ENCODE data around the gene BRI3.
A peak's percentile ranks its signal among the peaks of the same experiment; 100 is the strongest.

BRI3 gene

DNA sequence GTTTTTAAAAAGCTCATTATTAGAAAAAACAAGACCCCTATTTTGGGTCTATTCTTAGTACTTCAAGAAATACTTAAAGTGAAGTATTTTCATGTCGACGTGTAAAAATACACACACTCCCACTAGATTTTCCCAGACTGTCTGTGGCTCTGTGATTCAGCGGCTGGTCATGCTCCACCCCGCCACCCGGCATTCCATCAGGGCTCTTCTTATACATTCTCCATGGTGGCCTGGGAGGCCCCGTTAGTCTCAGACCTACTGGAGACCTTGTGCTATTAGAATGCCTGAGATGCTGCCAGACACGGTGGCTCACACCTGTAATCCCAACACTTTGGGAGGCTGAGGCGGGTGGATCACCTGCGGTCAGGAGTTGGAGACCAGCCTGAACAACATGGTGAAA, 42.5 kb upstream of the BRI3 start:
- TF ChIP-seq POLR2AphosphoS5 (IDR thresholded peaks at IDR 0.05; ENCODE audit: low read depth, low read length), result no peak
- no peak for TF ChIP-seq SPI1 (IDR thresholded peaks at IDR 0.05; ENCODE audit: low read depth, low read length)
- TF ChIP-seq POLR2A (IDR thresholded peaks at IDR 0.05; ENCODE audit: low read depth, low read length), result no peak
- TF ChIP-seq PAX5 (IDR thresholded peaks at IDR 0.05; ENCODE audit: insufficient read depth, low read length, severe bottlenecking), result no peak
- no peak for TF ChIP-seq TAF1 (IDR thresholded peaks at IDR 0.05; ENCODE audit: low read depth, low read length)
- no peak for TF ChIP-seq POU2F2 (IDR thresholded peaks at IDR 0.05; ENCODE audit: low read depth, low read length)
- no peak for DNase-seq (ENCODE audit: insufficient read length, low spot score)
- FAIRE-seq, result no peak

DNA sequence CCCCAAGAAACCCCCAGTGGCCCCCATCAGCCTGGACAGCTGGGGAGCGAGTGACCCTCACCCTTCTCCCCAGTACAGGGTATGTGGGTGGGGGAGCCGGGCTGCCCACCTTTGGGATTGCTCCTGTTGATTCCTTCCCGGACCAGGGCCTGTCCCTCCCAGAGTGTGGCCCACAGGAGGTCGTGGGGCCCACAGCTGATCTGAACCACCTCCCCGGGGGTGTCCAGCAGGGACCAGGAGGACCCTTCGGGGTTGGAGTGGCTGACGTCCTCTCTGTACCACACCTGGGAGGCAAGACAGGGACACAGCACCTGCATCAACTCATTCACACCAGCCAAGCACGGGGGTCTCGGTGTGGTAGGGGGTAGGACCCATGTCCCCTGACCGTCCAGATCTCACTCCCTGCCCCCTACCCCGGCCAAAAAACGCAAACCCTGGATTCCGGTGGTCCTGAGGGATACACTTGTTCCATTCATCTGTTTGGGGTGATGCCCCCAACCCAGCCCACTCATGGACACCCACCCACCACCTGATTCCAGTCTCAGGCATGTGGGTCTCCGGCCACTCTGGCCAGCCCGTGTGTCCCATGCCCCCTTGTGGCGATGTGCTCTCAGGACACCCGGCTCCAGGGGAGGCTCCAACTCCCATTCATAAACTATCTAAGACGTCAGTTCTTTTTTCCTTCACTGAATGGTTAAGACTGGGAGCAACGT, 40.4 kb upstream of the BRI3 start:
- DNase-seq (ENCODE audit: insufficient read length, low spot score) (peak; percentile 84), FAIRE-seq (peak; percentile 78)
- TF ChIP-seq PAX5 (IDR thresholded peaks at IDR 0.05; ENCODE audit: insufficient read depth, low read length, severe bottlenecking), result no peak
- TF ChIP-seq SPI1 (IDR thresholded peaks at IDR 0.05; ENCODE audit: low read depth, low read length), result no peak
- TF ChIP-seq POLR2AphosphoS5 (IDR thresholded peaks at IDR 0.05; ENCODE audit: low read depth, low read length), result no peak
- TF ChIP-seq POLR2A (IDR thresholded peaks at IDR 0.05; ENCODE audit: low read depth, low read length), result no peak
- no peak for TF ChIP-seq TAF1 (IDR thresholded peaks at IDR 0.05; ENCODE audit: low read depth, low read length)
- TF ChIP-seq POU2F2 (IDR thresholded peaks at IDR 0.05; ENCODE audit: low read depth, low read length), result no peak

DNA sequence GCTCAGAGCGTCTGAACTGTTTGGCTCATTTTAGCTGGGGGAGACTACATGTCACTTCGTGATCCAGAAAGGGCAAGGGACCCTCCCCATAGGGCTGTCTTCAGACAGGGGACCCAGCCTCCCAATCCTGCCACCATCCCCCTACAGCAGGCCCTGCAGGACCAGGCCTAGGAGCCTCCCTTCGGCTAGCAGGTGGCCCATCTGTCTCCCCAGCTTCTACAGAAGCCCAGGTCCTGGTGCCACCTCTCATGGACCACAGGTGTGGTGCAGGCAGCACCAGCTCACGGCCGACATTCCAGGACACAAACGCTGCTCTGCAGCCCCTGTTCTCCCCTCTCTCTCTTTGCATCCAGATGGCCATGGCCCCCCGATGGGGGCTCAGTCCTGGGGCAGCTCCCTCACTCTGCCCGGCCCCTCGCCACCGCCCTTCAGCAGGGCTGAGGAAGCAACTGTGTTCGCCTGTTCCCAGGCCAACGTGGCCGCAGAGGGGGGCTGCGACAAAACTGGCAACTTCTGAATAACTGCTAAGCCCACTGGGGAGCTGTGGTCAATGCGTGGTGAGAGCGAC, 39.7 kb upstream of the BRI3 start:
- no peak for DNase-seq (ENCODE audit: insufficient read length, low spot score)
- no peak for FAIRE-seq
- TF ChIP-seq POLR2AphosphoS5 (IDR thresholded peaks at IDR 0.05; ENCODE audit: low read depth, low read length) (no peak), PAX5 (IDR thresholded peaks at IDR 0.05; ENCODE audit: insufficient read depth, low read length, severe bottlenecking) (no peak), TAF1 (IDR thresholded peaks at IDR 0.05; ENCODE audit: low read depth, low read length) (no peak), POLR2A (IDR thresholded peaks at IDR 0.05; ENCODE audit: low read depth, low read length) (no peak), POU2F2 (IDR thresholded peaks at IDR 0.05; ENCODE audit: low read depth, low read length) (no peak), SPI1 (IDR thresholded peaks at IDR 0.05; ENCODE audit: low read depth, low read length) (no peak)

DNA sequence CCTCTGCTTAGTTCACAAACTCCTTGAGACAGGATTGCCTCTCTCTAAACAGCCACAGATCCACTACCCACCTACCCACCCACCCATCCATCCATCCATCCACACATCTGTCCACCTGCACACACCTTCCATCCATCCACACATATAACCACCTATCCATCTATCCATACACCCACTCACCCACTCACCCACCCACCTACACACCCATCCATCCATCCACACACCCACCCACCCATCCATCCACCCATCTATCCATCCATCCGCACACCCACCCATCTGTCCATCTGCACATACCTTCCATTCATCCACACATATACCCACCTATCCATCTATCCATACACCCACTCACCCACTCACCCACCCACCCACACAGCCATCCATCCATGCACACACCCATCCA, 39.1 kb upstream of the BRI3 start:
- no peak for DNase-seq (ENCODE audit: insufficient read length, low spot score)
- FAIRE-seq, result peak; percentile 61

DNA sequence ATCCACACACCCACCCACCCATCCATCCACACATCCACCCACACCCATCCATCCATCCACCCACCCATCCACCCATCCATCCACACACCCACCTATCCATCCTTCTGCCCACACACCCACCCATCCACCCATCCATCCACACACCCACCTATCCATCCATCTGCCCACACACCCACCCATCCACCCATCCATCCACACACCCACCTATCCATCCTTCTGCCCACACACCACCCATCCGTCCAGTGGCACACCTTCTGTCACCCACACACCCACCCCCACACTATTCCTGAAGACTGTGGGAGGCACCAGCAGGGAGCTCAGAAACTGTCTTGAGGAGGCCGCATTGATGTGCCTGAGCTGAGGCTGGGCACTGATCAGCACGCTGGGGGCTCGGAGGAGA, 38.6 kb upstream of the BRI3 start:
- DNase-seq (ENCODE audit: insufficient read length, low spot score) (no peak), FAIRE-seq (peak; percentile 80)
- no peak for TF ChIP-seq POLR2AphosphoS5 (IDR thresholded peaks at IDR 0.05; ENCODE audit: low read depth, low read length)
- no peak for TF ChIP-seq POLR2A (IDR thresholded peaks at IDR 0.05; ENCODE audit: low read depth, low read length)
- TF ChIP-seq POU2F2 (IDR thresholded peaks at IDR 0.05; ENCODE audit: low read depth, low read length), result no peak
- no peak for TF ChIP-seq SPI1 (IDR thresholded peaks at IDR 0.05; ENCODE audit: low read depth, low read length)
- TF ChIP-seq TAF1 (IDR thresholded peaks at IDR 0.05; ENCODE audit: low read depth, low read length), result no peak
- TF ChIP-seq PAX5 (IDR thresholded peaks at IDR 0.05; ENCODE audit: insufficient read depth, low read length, severe bottlenecking), result no peak

More for the DNA sequence above, 39.1 kb upstream of the BRI3 start:
- no peak for TF ChIP-seq SPI1 (IDR thresholded peaks at IDR 0.05; ENCODE audit: low read depth, low read length)
- TF ChIP-seq POU2F2 (IDR thresholded peaks at IDR 0.05; ENCODE audit: low read depth, low read length), result no peak
- no peak for TF ChIP-seq POLR2AphosphoS5 (IDR thresholded peaks at IDR 0.05; ENCODE audit: low read depth, low read length)
- TF ChIP-seq PAX5 (IDR thresholded peaks at IDR 0.05; ENCODE audit: insufficient read depth, low read length, severe bottlenecking), result no peak
- no peak for TF ChIP-seq POLR2A (IDR thresholded peaks at IDR 0.05; ENCODE audit: low read depth, low read length)
- TF ChIP-seq TAF1 (IDR thresholded peaks at IDR 0.05; ENCODE audit: low read depth, low read length), result no peak

DNA sequence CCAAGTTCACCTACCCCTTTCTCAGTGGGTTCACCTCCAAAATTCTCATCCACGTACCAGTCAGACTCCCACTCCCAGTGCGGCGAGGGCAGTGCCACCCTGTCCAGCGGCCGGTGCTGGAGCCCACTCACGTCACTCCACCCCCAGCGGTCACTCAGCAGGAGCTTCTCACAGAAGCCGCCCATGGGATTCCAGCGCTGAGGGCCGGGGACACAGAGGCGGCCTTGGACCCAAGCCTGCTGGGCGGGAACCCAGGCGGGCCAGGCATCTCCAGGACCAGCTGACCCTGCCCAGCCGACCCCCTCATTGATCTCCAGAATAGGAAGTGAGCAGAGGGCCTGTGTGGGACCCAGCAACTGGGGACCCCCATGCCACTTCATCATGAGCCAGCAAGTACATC, 36.6 kb upstream of the BRI3 start:
- no peak for FAIRE-seq
- no peak for TF ChIP-seq POU2F2 (IDR thresholded peaks at IDR 0.05; ENCODE audit: low read depth, low read length)

DNA sequence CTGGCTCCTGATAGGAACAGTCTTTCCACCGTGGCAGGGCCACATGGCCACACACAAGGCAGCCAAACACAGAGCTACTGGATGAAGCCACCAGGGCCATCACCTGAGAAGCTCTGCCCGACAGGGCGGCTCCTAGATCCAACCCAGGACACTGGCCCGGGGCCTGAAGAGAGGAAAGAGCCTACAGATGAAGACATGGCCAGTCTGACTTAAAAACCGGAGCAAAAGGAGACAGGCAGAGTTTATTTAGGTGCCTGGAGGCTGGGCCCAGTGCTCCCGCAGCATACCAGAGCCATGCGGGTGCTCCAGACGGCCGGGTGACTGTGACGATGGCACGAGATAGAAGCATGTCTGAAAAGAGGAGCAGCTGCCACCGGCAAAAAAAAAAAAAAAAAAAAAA, 33.3 kb upstream of the BRI3 start:
- TF ChIP-seq TAF1 (IDR thresholded peaks at IDR 0.05; ENCODE audit: low read depth, low read length) (no peak), SPI1 (IDR thresholded peaks at IDR 0.05; ENCODE audit: low read depth, low read length) (no peak), POLR2AphosphoS5 (IDR thresholded peaks at IDR 0.05; ENCODE audit: low read depth, low read length) (no peak), POLR2A (IDR thresholded peaks at IDR 0.05; ENCODE audit: low read depth, low read length) (no peak), PAX5 (IDR thresholded peaks at IDR 0.05; ENCODE audit: insufficient read depth, low read length, severe bottlenecking) (no peak), POU2F2 (IDR thresholded peaks at IDR 0.05; ENCODE audit: low read depth, low read length) (no peak)
- DNase-seq (ENCODE audit: insufficient read length, low spot score) (no peak), FAIRE-seq (no peak)

More for the DNA sequence above, 36.6 kb upstream of the BRI3 start:
- DNase-seq (ENCODE audit: insufficient read length, low spot score), result no peak

DNA sequence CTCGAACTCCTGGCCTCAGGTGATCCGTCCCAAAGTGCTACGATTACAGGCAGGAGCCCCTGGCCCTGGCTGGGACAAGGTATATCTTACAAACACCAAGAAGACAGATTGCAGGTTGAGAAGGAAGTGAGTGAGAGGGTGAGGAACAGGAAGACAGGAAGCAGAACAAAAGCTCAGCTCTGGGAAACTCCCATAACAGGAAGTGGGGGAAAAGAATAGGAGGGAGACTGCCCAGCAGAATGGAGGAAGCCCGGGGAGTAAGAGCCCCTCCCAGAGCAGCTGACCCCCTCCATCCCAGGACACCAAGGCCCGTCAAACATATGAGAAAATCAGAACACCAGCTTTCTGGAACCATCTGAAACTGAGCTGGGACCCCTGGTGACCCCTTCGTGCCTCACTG, 32.4 kb upstream of the BRI3 start:
- DNase-seq (ENCODE audit: insufficient read length, low spot score) (no peak), FAIRE-seq (no peak)
- no peak for TF ChIP-seq TAF1 (IDR thresholded peaks at IDR 0.05; ENCODE audit: low read depth, low read length)
- no peak for TF ChIP-seq PAX5 (IDR thresholded peaks at IDR 0.05; ENCODE audit: insufficient read depth, low read length, severe bottlenecking)
- 0 out of 2 replicates have a peak, but pooled peaks have one; percentile 25 for TF ChIP-seq SPI1 (IDR thresholded peaks at IDR 0.05; ENCODE audit: low read depth, low read length)
- no peak for TF ChIP-seq POLR2AphosphoS5 (IDR thresholded peaks at IDR 0.05; ENCODE audit: low read depth, low read length)
- no peak for TF ChIP-seq POU2F2 (IDR thresholded peaks at IDR 0.05; ENCODE audit: low read depth, low read length)
- no peak for TF ChIP-seq POLR2A (IDR thresholded peaks at IDR 0.05; ENCODE audit: low read depth, low read length)

DNA sequence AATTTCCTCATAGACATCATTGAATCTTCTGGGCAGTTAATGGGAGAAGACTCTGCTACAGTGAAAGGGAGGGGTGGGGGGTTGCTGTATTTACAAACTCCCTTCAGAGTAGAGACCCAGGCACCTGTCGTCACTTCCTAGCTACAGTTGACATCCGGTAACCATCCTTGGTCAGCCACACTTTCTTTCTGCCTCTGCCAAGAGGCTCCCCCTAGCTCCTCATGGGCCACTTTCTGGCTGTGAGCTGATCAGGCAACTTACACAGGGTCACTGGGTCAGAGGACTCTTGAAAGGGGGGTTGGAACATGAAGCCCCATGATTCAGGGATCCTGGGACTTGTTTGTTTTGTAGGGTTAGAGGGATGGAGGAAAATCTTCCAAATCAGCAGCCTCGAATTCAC, 30.7 kb upstream of the BRI3 start:
- DNase-seq (ENCODE audit: insufficient read length, low spot score), result no peak
- TF ChIP-seq PAX5 (IDR thresholded peaks at IDR 0.05; ENCODE audit: insufficient read depth, low read length, severe bottlenecking) (no peak), POLR2AphosphoS5 (IDR thresholded peaks at IDR 0.05; ENCODE audit: low read depth, low read length) (no peak), TAF1 (IDR thresholded peaks at IDR 0.05; ENCODE audit: low read depth, low read length) (peak; percentile 30; the same call in 1 of the 2 replicates), SPI1 (IDR thresholded peaks at IDR 0.05; ENCODE audit: low read depth, low read length) (no peak)
- FAIRE-seq, result peak; percentile 60

DNA sequence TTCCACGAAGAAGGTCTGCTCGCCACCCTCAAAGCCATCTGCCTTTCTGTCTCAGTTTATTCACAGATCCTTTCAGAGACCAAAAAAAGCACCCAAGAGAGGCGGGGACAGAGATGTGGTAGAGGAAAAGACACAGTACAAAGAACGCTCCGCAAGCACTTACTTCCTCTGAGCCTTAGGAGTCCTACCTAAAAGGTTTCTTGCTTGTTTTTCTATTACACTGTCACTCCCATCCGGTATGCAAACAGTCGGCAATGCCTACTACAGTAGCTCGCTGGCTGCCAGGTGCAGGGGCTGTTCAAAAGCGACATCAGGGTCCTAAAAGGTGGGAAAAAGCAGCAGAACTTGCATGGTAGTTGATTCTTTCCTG, 30.3 kb upstream of the BRI3 start:
- no peak for TF ChIP-seq SPI1 (IDR thresholded peaks at IDR 0.05; ENCODE audit: low read depth, low read length)
- TF ChIP-seq POLR2AphosphoS5 (IDR thresholded peaks at IDR 0.05; ENCODE audit: low read depth, low read length), result no peak
- no peak for TF ChIP-seq PAX5 (IDR thresholded peaks at IDR 0.05; ENCODE audit: insufficient read depth, low read length, severe bottlenecking)
- no peak for TF ChIP-seq POLR2A (IDR thresholded peaks at IDR 0.05; ENCODE audit: low read depth, low read length)
- no peak for TF ChIP-seq TAF1 (IDR thresholded peaks at IDR 0.05; ENCODE audit: low read depth, low read length)
- TF ChIP-seq POU2F2 (IDR thresholded peaks at IDR 0.05; ENCODE audit: low read depth, low read length), result no peak
- DNase-seq (ENCODE audit: insufficient read length, low spot score) (no peak), FAIRE-seq (peak; percentile 5)

All from GM12891 (cell line).